IPS-NIHi7 (cell line): ENCODE data around the gene KRTAP9-3.
"Not testable (repeated sequence)": the region's sequence is repeated elsewhere in the genome, so short reads cannot be mapped to it uniquely, and the experiment has no call there.

Experiments used
- DNase-seq: peaks from one replicate; pipeline ENCODE4 v3.0.0; 2012; ENCODE audit warnings: mixed read lengths; ENCODE audit errors: extremely low spot score

Gene KRTAP9-3

GRCh38 chr17:41232399-41233105 lies at the start of gene KRTAP9-3:
KRTAP9-3 (plus strand) TSS chr17:41232449; CDS start chr17:41232502, 53 bp downstream.
- not testable (repeated sequence) for DNase-seq

GRCh38 chr17:41184480-41184961 lies 47.7 kb upstream of the KRTAP9-3 start, which contains the start of gene KRTAP4-1:
KRTAP4-1 (minus strand) TSS chr17:41184911; CDS start chr17:41184854, 57 bp downstream.
- DNase-seq, result no peak

- DNase-seq, result no peak
These were observed 47.2 kb upstream of the KRTAP9-3 start for GRCh38 chr17:41185001-41185400.

GRCh38 chr17:41186872-41187271 lies 45.4 kb upstream of the KRTAP9-3 start:
- no peak for DNase-seq

- not testable (repeated sequence) for DNase-seq
These were observed 42.4 kb upstream of the KRTAP9-3 start, which contains the start of gene KRTAP9-1 for GRCh38 chr17:41189837-41190318. KRTAP9-1 (plus strand) TSS chr17:41189887; CDS start chr17:41189887, 0 bp downstream.

GRCh38 chr17:41190328-41190727 lies 41.9 kb upstream of the KRTAP9-3 start:
- no peak for DNase-seq

GRCh38 chr17:41196068-41196467 lies 36.2 kb upstream of the KRTAP9-3 start:
- DNase-seq, result no peak

DNA sequence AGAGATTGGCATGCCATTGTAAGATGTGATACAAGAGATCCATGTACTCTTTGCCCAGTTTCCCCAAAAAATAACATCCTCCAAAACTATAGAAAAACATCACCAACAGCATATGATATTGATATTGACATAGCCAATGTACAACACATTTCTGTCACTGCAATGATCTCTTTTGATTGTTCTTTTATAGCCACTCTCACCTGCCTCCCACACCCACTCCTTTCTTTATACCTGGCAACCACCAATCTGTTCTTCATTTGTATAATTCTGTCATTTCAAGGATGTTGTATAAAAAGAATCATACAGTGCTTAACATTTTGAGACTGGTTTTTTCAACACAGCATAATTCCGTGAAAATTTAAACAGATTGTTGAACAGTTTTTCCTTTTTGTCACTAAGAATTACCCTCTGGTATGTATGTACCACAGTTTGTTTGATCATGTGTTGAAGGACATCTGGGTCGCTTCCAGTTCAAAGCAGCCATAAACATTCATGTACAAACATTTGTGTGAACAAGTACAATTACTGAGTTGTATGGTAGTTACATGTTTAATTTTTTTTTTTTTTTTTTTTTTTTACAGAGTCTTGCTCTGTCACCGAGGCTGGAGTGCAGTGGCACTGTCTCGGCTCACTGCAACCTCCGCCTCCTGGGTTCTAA lies 32.7 kb upstream of the KRTAP9-3 start:
- DNase-seq, result no peak

DNA sequence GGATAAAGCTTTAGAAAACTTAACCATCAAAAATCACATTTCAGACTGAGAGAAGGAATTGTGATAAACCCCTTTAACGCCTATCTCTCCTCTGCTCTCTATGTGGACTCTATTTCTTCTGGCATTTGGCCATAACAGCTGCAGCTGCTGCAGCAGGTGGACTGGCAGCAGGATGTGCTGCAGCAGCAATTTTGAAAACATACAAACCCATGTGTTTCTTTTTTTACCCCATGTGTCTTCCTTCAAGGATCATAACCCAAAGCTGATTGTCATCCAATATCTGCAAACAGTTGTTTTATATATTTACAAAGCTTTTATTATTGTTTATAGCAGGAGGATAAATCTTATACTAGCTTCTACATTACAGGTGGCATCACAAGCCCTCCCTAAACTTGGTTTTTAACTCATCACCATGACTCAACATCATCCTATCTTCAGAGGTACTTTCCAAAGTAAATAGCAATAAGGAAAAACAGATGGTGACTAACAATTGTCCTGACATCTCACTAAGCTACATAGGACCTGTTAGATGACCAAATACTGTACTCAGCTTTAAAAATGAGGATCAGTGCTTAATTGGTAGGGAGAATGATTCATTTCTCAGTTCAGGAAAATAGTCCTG lies 20.3 kb upstream of the KRTAP9-3 start:
- DNase-seq, result no peak

- DNase-seq, result no peak
These were observed 19.6 kb upstream of the KRTAP9-3 start for GRCh38 chr17:41212524-41213169.

DNA sequence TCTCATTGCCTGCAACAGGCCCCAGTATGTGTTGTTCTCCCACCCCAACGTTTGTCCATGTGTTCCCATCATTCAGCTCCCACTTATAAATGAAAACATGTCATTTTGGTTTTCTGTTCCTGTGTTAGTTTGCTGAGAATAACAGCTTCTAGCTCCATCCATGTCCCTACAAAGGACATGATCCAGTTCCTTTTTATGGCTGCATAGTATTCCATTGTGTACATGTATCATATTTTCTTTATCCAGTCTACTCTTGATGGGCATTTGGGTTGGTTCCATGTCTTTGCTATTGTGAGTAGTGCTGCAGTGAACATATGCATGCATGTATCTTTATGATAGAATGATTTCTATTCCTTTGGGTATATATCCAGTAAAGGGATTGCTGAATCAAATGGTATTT lies 16.6 kb upstream of the KRTAP9-3 start:
- DNase-seq, result no peak

- no peak for DNase-seq
These were observed 8.4 kb upstream of the KRTAP9-3 start for GRCh38 chr17:41223821-41224220.

GRCh38 chr17:41226051-41226450 lies 6.2 kb upstream of the KRTAP9-3 start:
- DNase-seq, result no peak

DNA sequence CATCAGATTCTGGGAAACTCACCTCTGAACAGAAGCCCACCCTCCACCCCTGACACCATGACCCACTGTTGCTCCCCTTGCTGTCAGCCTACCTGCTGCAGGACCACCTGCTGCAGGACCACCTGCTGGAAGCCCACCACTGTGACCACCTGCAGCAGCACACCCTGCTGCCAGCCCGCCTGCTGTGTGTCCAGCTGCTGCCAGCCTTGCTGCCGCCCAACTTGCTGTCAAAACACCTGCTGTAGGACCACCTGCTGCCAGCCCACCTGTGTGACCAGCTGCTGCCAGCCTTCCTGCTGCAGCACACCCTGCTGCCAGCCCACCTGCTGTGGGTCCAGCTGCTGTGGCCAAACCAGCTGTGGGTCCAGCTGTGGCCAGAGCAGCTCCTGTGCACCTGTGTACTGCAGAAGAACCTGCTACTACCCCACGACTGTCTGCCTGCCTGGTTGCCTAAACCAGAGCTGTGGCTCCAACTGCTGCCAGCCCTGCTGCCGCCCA lies 5.6 kb upstream of the KRTAP9-3 start, which contains the start of gene KRTAP9-2:
KRTAP9-2 (plus strand) TSS at position 51 of the 498 bp plus-strand sequence; CDS start at position 58, 7 bp downstream.
- DNase-seq, result not testable (repeated sequence)

DNA sequence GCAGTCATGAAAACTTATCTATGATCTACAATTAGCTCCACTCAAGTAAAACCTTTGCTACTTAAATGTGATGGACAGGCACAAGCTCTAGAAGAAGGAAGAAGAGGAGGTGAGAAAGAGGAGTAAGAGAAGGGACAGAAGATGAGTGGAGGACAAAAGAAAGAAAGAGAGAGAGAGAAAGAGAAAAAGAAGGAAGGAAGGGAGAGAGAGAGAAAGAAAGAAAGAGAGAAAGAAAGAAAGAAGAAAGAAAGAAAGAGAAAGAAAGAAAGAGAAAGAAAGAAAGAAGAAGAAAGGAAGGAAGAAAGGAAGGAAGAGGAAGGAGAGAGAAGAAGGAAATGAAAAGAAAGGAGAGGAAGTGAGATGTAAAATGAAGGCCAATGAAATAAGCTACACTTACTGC lies 2.2 kb upstream of the KRTAP9-3 start:
- DNase-seq, result no peak

DNA sequence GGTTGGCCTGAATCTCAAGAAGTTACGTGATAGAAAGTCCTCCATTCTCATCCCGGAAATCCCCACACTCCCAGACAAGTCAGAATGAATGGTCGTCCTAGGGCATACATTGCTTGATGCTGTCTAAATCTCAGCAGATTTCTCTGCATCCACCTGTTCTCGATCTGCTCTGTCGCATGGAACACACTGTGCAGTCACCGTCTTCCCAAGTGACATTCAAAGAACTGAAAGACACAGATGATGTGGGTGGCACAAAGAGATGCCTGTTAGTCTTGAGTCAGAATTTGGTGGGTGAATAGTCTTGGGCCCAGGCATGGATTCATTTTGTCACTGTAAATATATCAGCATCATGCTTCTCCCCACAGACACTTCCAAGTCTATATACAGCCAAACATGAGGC lies 518 bp upstream of the KRTAP9-3 start:
- no peak for DNase-seq

DNA sequence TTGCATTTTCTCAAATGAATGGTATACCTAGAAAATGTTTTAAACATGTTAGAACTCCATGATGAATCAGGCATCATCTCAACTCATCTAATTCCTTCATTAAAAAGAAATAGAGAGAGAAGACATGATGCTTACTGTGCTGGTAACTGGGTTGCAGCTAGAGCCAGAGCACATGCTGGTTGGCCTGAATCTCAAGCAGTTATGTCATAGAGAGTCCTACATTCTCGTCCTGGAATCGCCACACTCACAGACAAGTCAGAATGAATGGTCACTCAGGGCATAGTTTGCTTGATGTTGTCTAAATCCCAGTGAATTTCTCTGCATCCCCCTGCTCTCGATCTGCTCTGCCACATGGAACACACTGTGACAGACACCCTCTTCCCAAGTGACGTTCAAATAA lies 4.9 kb downstream of the KRTAP9-3 start:
- DNase-seq, result not testable (repeated sequence)

DNA sequence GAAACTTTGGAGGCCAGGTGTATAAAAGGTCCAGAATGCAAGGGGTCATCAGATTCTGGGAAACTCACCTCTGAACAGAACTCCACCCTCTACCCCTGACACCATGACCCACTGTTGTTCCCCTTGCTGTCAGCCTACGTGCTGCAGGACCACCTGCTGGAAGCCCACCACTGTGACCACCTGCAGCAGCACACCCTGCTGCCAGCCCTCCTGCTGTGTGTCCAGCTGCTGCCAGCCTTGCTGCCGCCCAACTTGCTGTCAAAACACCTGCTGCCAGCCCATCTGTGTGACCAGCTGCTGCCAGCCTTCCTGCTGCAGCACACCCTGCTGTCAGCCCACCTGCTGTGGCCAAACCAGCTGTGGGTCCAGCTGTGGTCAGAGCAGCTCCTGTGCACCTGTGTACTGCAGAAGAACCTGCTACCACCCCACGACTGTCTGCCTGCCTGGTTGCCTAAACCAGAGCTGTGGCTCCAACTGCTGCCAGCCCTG lies 5.7 kb downstream of the KRTAP9-3 start, which contains the start of gene KRTAP9-8:
KRTAP9-8 (plus strand) TSS at position 51 of the 489 bp plus-strand sequence; CDS start at position 104, 53 bp downstream.
- not testable (repeated sequence) for DNase-seq

DNA sequence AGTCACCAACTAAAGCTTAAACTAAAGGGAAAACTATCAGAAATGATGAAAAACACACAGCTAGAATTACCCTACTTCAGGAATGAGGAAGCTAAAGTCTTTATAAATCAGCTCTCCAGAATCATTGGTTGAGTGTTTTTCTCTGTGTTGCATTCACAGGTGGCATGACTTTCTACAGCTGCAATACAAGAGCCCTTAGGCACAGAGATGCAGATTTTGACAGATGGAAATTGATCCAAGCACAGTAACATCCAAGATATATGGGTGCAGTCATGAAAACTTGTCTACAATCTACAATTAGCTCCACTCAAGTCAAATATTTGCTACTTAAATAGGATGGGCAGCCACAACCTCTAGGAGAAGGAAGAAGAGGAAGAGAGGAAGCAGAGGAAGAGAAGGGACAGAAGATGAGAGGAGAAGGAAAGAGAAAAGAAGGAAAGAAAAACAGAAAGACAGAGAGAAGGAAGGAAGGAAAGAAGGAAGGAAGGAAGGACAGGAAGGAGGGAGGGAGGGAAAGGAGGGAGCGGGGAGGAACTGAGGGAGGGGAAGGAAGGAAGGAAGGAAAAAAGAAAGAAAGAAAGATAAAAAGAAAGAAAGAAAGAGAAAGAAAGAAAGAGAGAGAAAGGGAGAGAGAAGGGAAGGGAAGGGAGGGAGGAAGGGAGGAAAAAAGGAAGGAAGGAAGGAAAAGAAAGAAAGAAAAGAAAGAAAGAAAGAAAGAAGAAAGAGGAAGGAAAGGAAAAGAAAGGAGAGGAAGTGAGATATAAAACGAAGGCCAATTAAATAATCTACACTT lies 14.9 kb downstream of the KRTAP9-3 start:
- not testable (repeated sequence) for DNase-seq

- DNase-seq, result peak; percentile 0
These were observed 17.5 kb downstream of the KRTAP9-3 start, which contains the start of gene KRTAP9-4 for GRCh38 chr17:41249637-41250240. KRTAP9-4 (plus strand) TSS chr17:41249687; CDS start chr17:41249721, 34 bp downstream.
